Liver (tissue), 9 donors: ENCODE results near the gene CDH20. TPM values are rescaled to one million over a fixed set of nuclear protein-coding genes. Genes with fewer than 3 reads are reported as not detected.

Experiments used
- DNase-seq: peaks from one replicate; pipeline ENCODE4 v3.0.0-alpha.2; 2017; ENCODE audit warnings: low spot score
- H3K27ac ChIP-seq, 2 donors: one replicate each; pipeline ENCODE4 v1.7.0; 2013; ENCODE audit warnings: inconsistent platforms in 2 of 2, low read length in 2 of 2, control low read depth in 1 of 2, low read depth in 1 of 2, mild to moderate bottlenecking in 1 of 2
- H3K27me3 ChIP-seq, 4 donors: one replicate each; pipeline versions ENCODE4 v1.6.1 to v1.7.0; 2013; ENCODE audit warnings: low read length in 3 of 4, inconsistent platforms in 1 of 4, mild to moderate bottlenecking in 1 of 4, moderate library complexity in 1 of 4; ENCODE audit not compliant: control insufficient read depth in 4 of 4, insufficient read depth in 4 of 4
- H3K36me3 ChIP-seq, 4 donors: one replicate each; pipeline versions ENCODE4 v1.6.1 to v1.7.0; 2013; ENCODE audit warnings: low read length in 3 of 4, mild to moderate bottlenecking in 3 of 4, low read depth in 1 of 4, moderate library complexity in 1 of 4; ENCODE audit not compliant: control insufficient read depth in 4 of 4, insufficient read depth in 3 of 4
- H3K4me1 ChIP-seq, 4 donors: one replicate each; pipeline versions ENCODE4 v1.6.1 to v1.7.0; 2013; ENCODE audit warnings: low read length in 3 of 4, mild to moderate bottlenecking in 3 of 4, moderate library complexity in 1 of 4; ENCODE audit not compliant: control insufficient read depth in 4 of 4, insufficient read depth in 4 of 4
- H3K4me3 ChIP-seq, 3 donors: one replicate each; pipeline versions ENCODE4 v1.6.1 to v1.7.0; 2013; ENCODE audit warnings: low read length in 3 of 3, control low read depth in 1 of 3, low read depth in 1 of 3, mild to moderate bottlenecking in 1 of 3
- H3K9ac ChIP-seq, 2 donors: one replicate each; pipeline ENCODE4 v1.7.0; 2013; ENCODE audit warnings: low read length in 2 of 2, mild to moderate bottlenecking in 2 of 2, moderate library complexity in 2 of 2, control low read depth in 1 of 2, low read depth in 1 of 2
- H3K9me3 ChIP-seq, 4 donors: one replicate each; pipeline versions ENCODE4 v1.6.1 to v1.7.0; 2013; ENCODE audit warnings: low read length in 3 of 4; ENCODE audit not compliant: control insufficient read depth in 4 of 4
- ATF3 ChIP-seq: IDR thresholded peaks from 2 replicates; pipeline ENCODE4 v1.6.1; 2016; ENCODE audit warnings: antibody characterized with exemption
- CTCF ChIP-seq: fragments of 150-350 bp; IDR thresholded peaks from 2 replicates; pipeline ENCODE4 v1.5.1; 2017; ENCODE audit warnings: improper control_type of control experiment, low read depth, low read length; ENCODE audit not compliant: missing input control
- EGR1 ChIP-seq, 2 donors: IDR thresholded peaks; 2 replicates each; pipeline ENCODE4 v1.6.1; 2016 to 2018; ENCODE audit warnings: antibody characterized with exemption in 2 of 2, low read depth in 2 of 2
- FOXA1 ChIP-seq: IDR thresholded peaks from 2 replicates; pipeline ENCODE4 v1.6.1; 2016; ENCODE audit warnings: antibody characterized with exemption
- FOXA2 ChIP-seq: IDR thresholded peaks from 2 replicates; pipeline ENCODE4 v1.6.1; 2016; ENCODE audit warnings: antibody characterized with exemption
- GABPA ChIP-seq, 2 donors: IDR thresholded peaks in 1 of 2; conservative IDR thresholded peaks in 1 of 2; 2 replicates each; pipeline ENCODE4 v1.6.1; 2016; ENCODE audit warnings: antibody characterized with exemption in 2 of 2, mild to moderate bottlenecking in 1 of 2, moderate library complexity in 1 of 2
- HNF4A ChIP-seq, 2 donors: conservative IDR thresholded peaks; 2 replicates each; pipeline ENCODE4 v1.6.1; 2016; ENCODE audit warnings: antibody characterized with exemption in 2 of 2, mild to moderate bottlenecking in 2 of 2
- HNF4G ChIP-seq: IDR thresholded peaks from 2 replicates; pipeline ENCODE4 v1.6.1; 2016; ENCODE audit warnings: antibody characterized with exemption
- JUND ChIP-seq, 2 donors: IDR thresholded peaks; 2 replicates each; pipeline ENCODE4 v1.6.1; 2016; ENCODE audit warnings: antibody characterized with exemption in 2 of 2
- MAX ChIP-seq: IDR thresholded peaks from 2 replicates; pipeline ENCODE4 v1.6.1; 2016; ENCODE audit warnings: antibody characterized with exemption
- NR2F2 ChIP-seq: IDR thresholded peaks from 2 replicates; pipeline ENCODE4 v1.6.1; 2016; ENCODE audit warnings: antibody characterized with exemption
- RAD21 ChIP-seq, 2 donors: IDR thresholded peaks; 2 replicates each; pipeline ENCODE4 v1.6.1; 2016; ENCODE audit warnings: antibody characterized with exemption in 2 of 2, mild to moderate bottlenecking in 2 of 2
- REST ChIP-seq: IDR thresholded peaks from 2 replicates; pipeline ENCODE4 v1.6.1; 2016; ENCODE audit warnings: antibody characterized with exemption, mild to moderate bottlenecking
- RXRA ChIP-seq, 2 donors: IDR thresholded peaks; 2 replicates each; pipeline ENCODE4 v1.6.1; 2017 to 2018; ENCODE audit warnings: antibody characterized with exemption in 2 of 2, mild to moderate bottlenecking in 1 of 2
- SP1 ChIP-seq: IDR thresholded peaks from 2 replicates; pipeline ENCODE4 v1.6.1; 2018; ENCODE audit warnings: antibody characterized with exemption, mild to moderate bottlenecking
- TAF1 ChIP-seq: conservative IDR thresholded peaks from 2 replicates; pipeline ENCODE4 v1.6.1; 2016; ENCODE audit warnings: antibody characterized with exemption, mild to moderate bottlenecking
- YY1 ChIP-seq: IDR thresholded peaks from 2 replicates; pipeline ENCODE4 v1.6.1; 2016; ENCODE audit warnings: antibody characterized with exemption, mild to moderate bottlenecking
- ZBTB33 ChIP-seq: IDR thresholded peaks from 2 replicates; pipeline ENCODE4 v1.6.1; 2016; ENCODE audit warnings: antibody characterized with exemption
- WGBS: extraction: QIAGEN DNeasy Blood & Tissue Kit; methylation state at CpG from one replicate; pipeline ENCODE4 v1.1.7; 2013; 5-methylcytosine and 5-hydroxymethylcytosine counted together
- polyA plus RNA-seq, 2 donors: library from polyadenylated mRNA; stranded (reverse) in 1 of 2; unstranded in 1 of 2; fragments of 200-250 nt in 1 of 2; fragments of >200 nt in 1 of 2; fragmentation: Nextera tagmentation in 1 of 2; extraction: Ambion mirVana in 1 of 2; gene quantifications; one replicate each; pipeline versions ENCODE4 v1.2.1 to v1.2.3, GENCODE V29; 2013 to 2015
- total RNA-seq, 2 donors: library from RNA; depleted of rRNA; stranded (reverse); fragments of >200 nt; gene quantifications; one replicate each; pipeline ENCODE4 v1.2.3, GENCODE V29; 2014
- donor health status: healthy.
- donor health status: healthy.
- donor health status: healthy.
- donor health status: healthy.
- donor health status: healthy.

CDH20 gene
- total and polyA plus RNA-seq, 4 donors, result 0.08 to 0.11 (median 0.09) TPM; not detected in 1

GRCh38 chr18:61352611-61353010, 19.4 kb downstream of the CDH20 start (continued):
- TF ChIP-seq REST, result no peak

GRCh38 chr18:61360404-61361383, 27.5 kb downstream of the CDH20 start:
- no peaks in the 10 kb centered on the region for H3K36me3 ChIP-seq
- no peak overlapping the region for H3K4me3 ChIP-seq
- H3K4me1 ChIP-seq, result no peaks in the 10 kb centered on the region
- peaks cover 0 to 4% (median 2%) of the 10 kb centered on the region in 4 donors for H3K27me3 ChIP-seq
- H3K9me3 ChIP-seq, result no peaks in the 10 kb centered on the region
- no peak overlapping the region for H3K27ac ChIP-seq
- no peak for DNase-seq
- WGBS, result 60% methylated on average over 7 of the region's 7 CpGs
- H3K9ac ChIP-seq, result no peak overlapping the region
- no peak for TF ChIP-seq RAD21 (IDR thresholded peaks at IDR 0.05)
- no peak for TF ChIP-seq GABPA (IDR thresholded peaks at IDR 0.05 in 1 of 2, conservative IDR thresholded peaks at IDR 0.05 in 1 of 2)

GRCh38 chr18:61362511-61362910, 29.3 kb downstream of the CDH20 start:
- H3K36me3 ChIP-seq, result no peaks in the 10 kb centered on the region
- peaks cover 0 to 4% (median 2%) of the 10 kb centered on the region in 4 donors for H3K27me3 ChIP-seq
- H3K9ac ChIP-seq, result no peak overlapping the region
- TF ChIP-seq YY1 (no peak), RXRA (IDR thresholded peaks at IDR 0.05) (no peak), SP1 (no peak), HNF4A (conservative IDR thresholded peaks at IDR 0.05) (no peak), JUND (IDR thresholded peaks at IDR 0.05) (no peak), EGR1 (IDR thresholded peaks at IDR 0.05; ENCODE audit: low read depth in 2 of 2) (no peak), REST (no peak), GABPA (IDR thresholded peaks at IDR 0.05 in 1 of 2, conservative IDR thresholded peaks at IDR 0.05 in 1 of 2) (no peak), RAD21 (IDR thresholded peaks at IDR 0.05) (no peak), FOXA1 (no peak), ZBTB33 (no peak), FOXA2 (no peak), TAF1 (no peak), NR2F2 (no peak), CTCF (no peak), ATF3 (no peak), HNF4G (no peak), MAX (no peak)
- WGBS, result 94% methylated on average over 1 of the region's 1 CpG
- DNase-seq, result no peak
- H3K27ac ChIP-seq, result no peak overlapping the region
- H3K9me3 ChIP-seq, result no peaks in the 10 kb centered on the region
- no peaks in the 10 kb centered on the region for H3K4me1 ChIP-seq
- no peak overlapping the region for H3K4me3 ChIP-seq
